ENCODE results near the gene CSAD. TPM values are rescaled to one million over a fixed set of nuclear protein-coding genes. Genes with fewer than 3 reads are reported as not detected.
A peak's percentile ranks its signal among the peaks of the same experiment; 100 is the strongest.

The CSAD gene, protein sequence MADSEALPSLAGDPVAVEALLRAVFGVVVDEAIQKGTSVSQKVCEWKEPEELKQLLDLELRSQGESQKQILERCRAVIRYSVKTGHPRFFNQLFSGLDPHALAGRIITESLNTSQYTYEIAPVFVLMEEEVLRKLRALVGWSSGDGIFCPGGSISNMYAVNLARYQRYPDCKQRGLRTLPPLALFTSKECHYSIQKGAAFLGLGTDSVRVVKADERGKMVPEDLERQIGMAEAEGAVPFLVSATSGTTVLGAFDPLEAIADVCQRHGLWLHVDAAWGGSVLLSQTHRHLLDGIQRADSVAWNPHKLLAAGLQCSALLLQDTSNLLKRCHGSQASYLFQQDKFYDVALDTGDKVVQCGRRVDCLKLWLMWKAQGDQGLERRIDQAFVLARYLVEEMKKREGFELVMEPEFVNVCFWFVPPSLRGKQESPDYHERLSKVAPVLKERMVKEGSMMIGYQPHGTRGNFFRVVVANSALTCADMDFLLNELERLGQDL
- total RNA-seq (2021) (11.5 to 12.6 TPM (median 12.3 TPM) in 3 replicates), Bru-seq, nascent RNA (percentile 51 among the genes with signal in this experiment)
- long read RNA-seq, experiment 1, partial matches to known transcripts = 1 of 3 reads
- long read RNA-seq, experiment 1, other reads (novel, unspliced or antisense) = 1 of 3 reads
- long read RNA-seq, experiment 2, partial matches to known transcripts = 1 of 3 reads
- long read RNA-seq, experiment 2, other reads (novel, unspliced or antisense) = 2 of 3 reads
- long read RNA-seq, experiment 3, partial matches to known transcripts = 0 of 1 reads
- long read RNA-seq, experiment 3, other reads (novel, unspliced or antisense) = 1 of 1 reads

DNA sequence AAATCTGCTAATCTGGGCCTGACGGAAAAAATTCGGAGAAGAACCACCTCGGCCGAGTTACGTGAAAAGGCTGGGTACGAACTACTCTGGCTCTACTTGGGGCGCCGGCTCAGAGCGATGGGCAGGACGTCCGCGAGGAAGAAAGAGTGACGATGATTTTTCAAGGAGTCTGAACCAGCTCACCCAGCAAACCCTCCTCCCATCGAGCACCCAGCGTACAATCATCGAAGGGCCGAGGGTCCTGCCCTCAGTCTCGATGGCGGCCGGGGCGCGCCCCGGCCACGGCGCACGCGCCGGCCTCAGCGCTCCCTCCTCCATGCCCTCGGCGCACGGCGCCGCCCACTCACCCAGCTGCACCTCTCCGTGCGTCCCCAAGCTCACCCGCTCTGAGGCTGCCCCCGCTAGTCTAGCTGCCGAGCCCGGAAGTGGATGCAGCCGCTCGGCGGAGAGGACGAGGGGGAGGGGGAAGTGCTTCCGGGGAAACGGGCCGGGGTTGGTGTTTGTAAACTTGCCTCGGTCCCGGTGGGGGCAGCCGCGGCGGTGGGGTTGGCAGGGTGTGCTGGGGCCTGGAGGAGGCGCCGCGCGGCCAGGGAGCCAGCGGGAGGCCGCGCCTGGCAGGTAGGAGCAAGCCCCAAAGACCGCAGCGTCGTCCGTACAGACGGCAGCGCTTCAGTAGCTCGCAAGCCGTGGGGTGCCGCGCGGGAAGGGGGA, at the start of gene CSAD, which contains the start of gene ZNF740:
CSAD (minus strand) TSS at position 706 of the 711 bp plus-strand sequence. CDS start 7,455 bp downstream, outside the sequence.
ZNF740 (plus strand) TSS at position 503 of the 711 bp plus-strand sequence. CDS start 1,262 bp downstream, outside the sequence.
- H3K36me3 Mint-ChIP-seq = peaks cover 26% of the 10 kb centered on the region
- ChIA-PET CTCF (interaction anchor here (0.7 to 3.4 kb wide), 23 partner anchors 8 to 172 kb away, joined by 3 to 37 read pairs (median 6); partner anchors contain the start of genes AAAS, ESPL1, IGFBP6 and MYG1), POLR2A (interaction anchor here (0.7 to 1.7 kb wide), 7 partner anchors 10 to 132 kb away, joined by 3 to 9 read pairs (median 3); partner anchors contain the start of genes PFDN5 and SPRYD3)
- DNase-seq (ENCODE audit: low spot score) (peak; percentile 96), ATAC-seq (peak; percentile 97)
- peak within 1 kb of the TSS; percentile 91 for H3K4me3 Mint-ChIP-seq
- peaks cover 48% of the 10 kb centered on the region for H3K27me3 Mint-ChIP-seq (ENCODE audit: low read depth)
- H3K9me3 Mint-ChIP-seq = no peaks in the 10 kb centered on the region
- H3K4me1 Mint-ChIP-seq = peaks cover 24% of the 10 kb centered on the region
- H3K27ac Mint-ChIP-seq = peak within 1 kb of the TSS; percentile 93
- no peak; the same call in 1 of the 2 replicates for TF ChIP-seq MYBL2 (CRISPR knock-in tag; IDR thresholded peaks at IDR 0.05)
- no peak for TF ChIP-seq ESRRA (CRISPR knock-in tag; IDR thresholded peaks at IDR 0.05; ENCODE audit: borderline replicate concordance)
- no peak for TF ChIP-seq SMAD3 (CRISPR knock-in tag; IDR thresholded peaks at IDR 0.05; ENCODE audit: borderline replicate concordance)
- no peak for TF ChIP-seq ZNF416 (CRISPR knock-in tag; IDR thresholded peaks at IDR 0.05)
- TF ChIP-seq CREB1 (CRISPR knock-in tag; IDR thresholded peaks at IDR 0.05) = no peak
- TF ChIP-seq, protein P1, sequence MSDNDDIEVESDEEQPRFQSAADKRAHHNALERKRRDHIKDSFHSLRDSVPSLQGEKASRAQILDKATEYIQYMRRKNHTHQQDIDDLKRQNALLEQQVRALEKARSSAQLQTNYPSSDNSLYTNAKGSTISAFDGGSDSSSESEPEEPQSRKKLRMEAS (CRISPR knock-in tag; IDR thresholded peaks at IDR 0.05) = no peak; the same call in 1 of the 2 replicates
- TF ChIP-seq, protein P2, sequence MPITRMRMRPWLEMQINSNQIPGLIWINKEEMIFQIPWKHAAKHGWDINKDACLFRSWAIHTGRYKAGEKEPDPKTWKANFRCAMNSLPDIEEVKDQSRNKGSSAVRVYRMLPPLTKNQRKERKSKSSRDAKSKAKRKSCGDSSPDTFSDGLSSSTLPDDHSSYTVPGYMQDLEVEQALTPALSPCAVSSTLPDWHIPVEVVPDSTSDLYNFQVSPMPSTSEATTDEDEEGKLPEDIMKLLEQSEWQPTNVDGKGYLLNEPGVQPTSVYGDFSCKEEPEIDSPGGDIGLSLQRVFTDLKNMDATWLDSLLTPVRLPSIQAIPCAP (CRISPR knock-in tag; IDR thresholded peaks at IDR 0.05) = no peak
- TF ChIP-seq ZNF219 (CRISPR knock-in tag; IDR thresholded peaks at IDR 0.05; ENCODE audit: borderline replicate concordance) = no peak
- TF ChIP-seq, protein P3, sequence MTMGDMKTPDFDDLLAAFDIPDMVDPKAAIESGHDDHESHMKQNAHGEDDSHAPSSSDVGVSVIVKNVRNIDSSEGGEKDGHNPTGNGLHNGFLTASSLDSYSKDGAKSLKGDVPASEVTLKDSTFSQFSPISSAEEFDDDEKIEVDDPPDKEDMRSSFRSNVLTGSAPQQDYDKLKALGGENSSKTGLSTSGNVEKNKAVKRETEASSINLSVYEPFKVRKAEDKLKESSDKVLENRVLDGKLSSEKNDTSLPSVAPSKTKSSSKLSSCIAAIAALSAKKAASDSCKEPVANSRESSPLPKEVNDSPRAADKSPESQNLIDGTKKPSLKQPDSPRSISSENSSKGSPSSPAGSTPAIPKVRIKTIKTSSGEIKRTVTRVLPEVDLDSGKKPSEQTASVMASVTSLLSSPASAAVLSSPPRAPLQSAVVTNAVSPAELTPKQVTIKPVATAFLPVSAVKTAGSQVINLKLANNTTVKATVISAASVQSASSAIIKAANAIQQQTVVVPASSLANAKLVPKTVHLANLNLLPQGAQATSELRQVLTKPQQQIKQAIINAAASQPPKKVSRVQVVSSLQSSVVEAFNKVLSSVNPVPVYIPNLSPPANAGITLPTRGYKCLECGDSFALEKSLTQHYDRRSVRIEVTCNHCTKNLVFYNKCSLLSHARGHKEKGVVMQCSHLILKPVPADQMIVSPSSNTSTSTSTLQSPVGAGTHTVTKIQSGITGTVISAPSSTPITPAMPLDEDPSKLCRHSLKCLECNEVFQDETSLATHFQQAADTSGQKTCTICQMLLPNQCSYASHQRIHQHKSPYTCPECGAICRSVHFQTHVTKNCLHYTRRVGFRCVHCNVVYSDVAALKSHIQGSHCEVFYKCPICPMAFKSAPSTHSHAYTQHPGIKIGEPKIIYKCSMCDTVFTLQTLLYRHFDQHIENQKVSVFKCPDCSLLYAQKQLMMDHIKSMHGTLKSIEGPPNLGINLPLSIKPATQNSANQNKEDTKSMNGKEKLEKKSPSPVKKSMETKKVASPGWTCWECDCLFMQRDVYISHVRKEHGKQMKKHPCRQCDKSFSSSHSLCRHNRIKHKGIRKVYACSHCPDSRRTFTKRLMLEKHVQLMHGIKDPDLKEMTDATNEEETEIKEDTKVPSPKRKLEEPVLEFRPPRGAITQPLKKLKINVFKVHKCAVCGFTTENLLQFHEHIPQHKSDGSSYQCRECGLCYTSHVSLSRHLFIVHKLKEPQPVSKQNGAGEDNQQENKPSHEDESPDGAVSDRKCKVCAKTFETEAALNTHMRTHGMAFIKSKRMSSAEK (CRISPR knock-in tag; IDR thresholded peaks at IDR 0.05; ENCODE audit: borderline replicate concordance) = no peak
- TF ChIP-seq, protein P4, sequence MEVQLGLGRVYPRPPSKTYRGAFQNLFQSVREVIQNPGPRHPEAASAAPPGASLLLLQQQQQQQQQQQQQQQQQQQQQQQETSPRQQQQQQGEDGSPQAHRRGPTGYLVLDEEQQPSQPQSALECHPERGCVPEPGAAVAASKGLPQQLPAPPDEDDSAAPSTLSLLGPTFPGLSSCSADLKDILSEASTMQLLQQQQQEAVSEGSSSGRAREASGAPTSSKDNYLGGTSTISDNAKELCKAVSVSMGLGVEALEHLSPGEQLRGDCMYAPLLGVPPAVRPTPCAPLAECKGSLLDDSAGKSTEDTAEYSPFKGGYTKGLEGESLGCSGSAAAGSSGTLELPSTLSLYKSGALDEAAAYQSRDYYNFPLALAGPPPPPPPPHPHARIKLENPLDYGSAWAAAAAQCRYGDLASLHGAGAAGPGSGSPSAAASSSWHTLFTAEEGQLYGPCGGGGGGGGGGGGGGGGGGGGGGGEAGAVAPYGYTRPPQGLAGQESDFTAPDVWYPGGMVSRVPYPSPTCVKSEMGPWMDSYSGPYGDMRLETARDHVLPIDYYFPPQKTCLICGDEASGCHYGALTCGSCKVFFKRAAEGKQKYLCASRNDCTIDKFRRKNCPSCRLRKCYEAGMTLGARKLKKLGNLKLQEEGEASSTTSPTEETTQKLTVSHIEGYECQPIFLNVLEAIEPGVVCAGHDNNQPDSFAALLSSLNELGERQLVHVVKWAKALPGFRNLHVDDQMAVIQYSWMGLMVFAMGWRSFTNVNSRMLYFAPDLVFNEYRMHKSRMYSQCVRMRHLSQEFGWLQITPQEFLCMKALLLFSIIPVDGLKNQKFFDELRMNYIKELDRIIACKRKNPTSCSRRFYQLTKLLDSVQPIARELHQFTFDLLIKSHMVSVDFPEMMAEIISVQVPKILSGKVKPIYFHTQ (CRISPR knock-in tag; IDR thresholded peaks at IDR 0.05) = no peak
- TF ChIP-seq, protein P5, sequence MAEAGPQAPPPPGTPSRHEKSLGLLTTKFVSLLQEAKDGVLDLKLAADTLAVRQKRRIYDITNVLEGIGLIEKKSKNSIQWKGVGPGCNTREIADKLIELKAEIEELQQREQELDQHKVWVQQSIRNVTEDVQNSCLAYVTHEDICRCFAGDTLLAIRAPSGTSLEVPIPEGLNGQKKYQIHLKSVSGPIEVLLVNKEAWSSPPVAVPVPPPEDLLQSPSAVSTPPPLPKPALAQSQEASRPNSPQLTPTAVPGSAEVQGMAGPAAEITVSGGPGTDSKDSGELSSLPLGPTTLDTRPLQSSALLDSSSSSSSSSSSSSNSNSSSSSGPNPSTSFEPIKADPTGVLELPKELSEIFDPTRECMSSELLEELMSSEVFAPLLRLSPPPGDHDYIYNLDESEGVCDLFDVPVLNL (CRISPR knock-in tag; IDR thresholded peaks at IDR 0.05; ENCODE audit: borderline replicate concordance, low read depth) = no peak
- TF ChIP-seq ATF1 (CRISPR knock-in tag; IDR thresholded peaks at IDR 0.05) = no peak
- TF ChIP-seq, protein P6, sequence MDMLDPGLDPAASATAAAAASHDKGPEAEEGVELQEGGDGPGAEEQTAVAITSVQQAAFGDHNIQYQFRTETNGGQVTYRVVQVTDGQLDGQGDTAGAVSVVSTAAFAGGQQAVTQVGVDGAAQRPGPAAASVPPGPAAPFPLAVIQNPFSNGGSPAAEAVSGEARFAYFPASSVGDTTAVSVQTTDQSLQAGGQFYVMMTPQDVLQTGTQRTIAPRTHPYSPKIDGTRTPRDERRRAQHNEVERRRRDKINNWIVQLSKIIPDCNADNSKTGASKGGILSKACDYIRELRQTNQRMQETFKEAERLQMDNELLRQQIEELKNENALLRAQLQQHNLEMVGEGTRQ (CRISPR knock-in tag; IDR thresholded peaks at IDR 0.05) = peak; percentile 25; the same call in 1 of the 2 replicates
- TF ChIP-seq ZNF121 (CRISPR knock-in tag; IDR thresholded peaks at IDR 0.05) = no peak
- peak; percentile 66 for TF ChIP-seq SP1 (CRISPR knock-in tag; conservative IDR thresholded peaks at IDR 0.05)
- TF ChIP-seq ZNF263 (CRISPR knock-in tag; IDR thresholded peaks at IDR 0.05; ENCODE audit: low read depth) = peak; percentile 59; the same call in 1 of the 2 replicates
- TF ChIP-seq GRHL2 (CRISPR knock-in tag; IDR thresholded peaks at IDR 0.05; ENCODE audit: insufficient replicate concordance, severe bottlenecking) = no peak
- TF ChIP-seq, protein P7, sequence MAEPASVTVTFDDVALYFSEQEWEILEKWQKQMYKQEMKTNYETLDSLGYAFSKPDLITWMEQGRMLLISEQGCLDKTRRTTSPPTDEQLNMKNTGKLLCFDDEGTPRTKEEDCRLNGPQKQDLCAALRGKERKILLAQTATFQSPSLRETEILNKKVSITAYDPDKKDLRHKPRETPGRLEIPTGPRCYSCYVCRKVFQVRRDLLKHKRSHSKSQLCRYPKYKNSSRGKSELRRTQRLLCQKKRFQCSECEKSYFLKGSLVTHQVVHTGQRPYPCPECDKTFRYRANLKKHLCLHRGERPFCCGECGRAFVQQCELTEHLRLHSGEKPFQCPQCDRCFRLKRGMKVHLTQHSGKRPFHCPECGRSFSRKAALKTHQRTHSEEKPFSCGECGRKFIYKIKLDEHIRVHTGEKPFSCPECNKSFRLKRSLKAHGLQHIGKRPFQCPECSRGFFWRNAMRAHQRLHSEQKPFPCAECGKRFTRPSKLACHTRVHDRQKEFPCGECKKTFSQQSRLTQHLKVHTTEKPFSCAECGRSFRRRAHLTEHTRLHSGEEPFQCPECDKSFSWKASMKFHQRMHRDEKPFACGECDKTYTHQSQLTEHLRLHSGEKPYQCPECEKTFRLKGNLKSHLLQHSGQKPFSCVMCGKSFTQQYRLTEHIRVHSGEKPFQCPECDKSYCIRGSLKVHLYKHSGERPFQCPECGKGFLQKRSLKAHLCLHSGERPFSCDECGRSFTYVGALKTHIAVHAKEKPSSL (CRISPR knock-in tag; conservative IDR thresholded peaks at IDR 0.05) = no peak
- TF ChIP-seq, protein P8, sequence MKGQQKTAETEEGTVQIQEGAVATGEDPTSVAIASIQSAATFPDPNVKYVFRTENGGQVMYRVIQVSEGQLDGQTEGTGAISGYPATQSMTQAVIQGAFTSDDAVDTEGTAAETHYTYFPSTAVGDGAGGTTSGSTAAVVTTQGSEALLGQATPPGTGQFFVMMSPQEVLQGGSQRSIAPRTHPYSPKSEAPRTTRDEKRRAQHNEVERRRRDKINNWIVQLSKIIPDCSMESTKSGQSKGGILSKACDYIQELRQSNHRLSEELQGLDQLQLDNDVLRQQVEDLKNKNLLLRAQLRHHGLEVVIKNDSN (CRISPR knock-in tag; IDR thresholded peaks at IDR 0.05) = no peak
- TF ChIP-seq FOXK1 (CRISPR knock-in tag; IDR thresholded peaks at IDR 0.05) = peak; percentile 99

Measured in WTC11 (cell line).